Activated T-cell treated with anti-CD3 and anti-CD28 coated beads for 1 hour (primary cell): ENCODE data around the gene MID1.

Source experiments
- DNase-seq: peaks from one replicate; pipeline ENCODE4 v3.0.0-alpha.2; 2020; ENCODE audit warnings: low read depth

MID1 gene

DNA sequence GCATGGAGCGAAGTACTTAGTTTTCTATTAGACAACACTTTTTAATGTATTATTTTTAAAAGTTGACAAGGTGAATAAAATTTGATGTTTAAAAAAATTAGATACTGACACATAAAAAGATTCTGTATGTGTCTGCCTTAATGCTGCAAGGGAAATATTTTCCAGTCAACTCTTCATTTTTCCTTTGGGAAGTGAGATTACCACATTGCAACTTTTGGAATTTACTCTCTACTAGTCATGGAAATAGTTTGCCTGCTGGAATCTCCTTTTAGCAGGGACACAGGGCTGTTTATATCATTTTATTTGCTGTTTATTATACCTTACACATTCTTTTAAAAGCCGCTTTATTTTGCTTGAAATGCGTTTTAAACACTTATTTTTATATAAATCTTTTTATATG, 135.1 kb downstream of the MID1 start:
- DNase-seq, result no peak

DNA sequence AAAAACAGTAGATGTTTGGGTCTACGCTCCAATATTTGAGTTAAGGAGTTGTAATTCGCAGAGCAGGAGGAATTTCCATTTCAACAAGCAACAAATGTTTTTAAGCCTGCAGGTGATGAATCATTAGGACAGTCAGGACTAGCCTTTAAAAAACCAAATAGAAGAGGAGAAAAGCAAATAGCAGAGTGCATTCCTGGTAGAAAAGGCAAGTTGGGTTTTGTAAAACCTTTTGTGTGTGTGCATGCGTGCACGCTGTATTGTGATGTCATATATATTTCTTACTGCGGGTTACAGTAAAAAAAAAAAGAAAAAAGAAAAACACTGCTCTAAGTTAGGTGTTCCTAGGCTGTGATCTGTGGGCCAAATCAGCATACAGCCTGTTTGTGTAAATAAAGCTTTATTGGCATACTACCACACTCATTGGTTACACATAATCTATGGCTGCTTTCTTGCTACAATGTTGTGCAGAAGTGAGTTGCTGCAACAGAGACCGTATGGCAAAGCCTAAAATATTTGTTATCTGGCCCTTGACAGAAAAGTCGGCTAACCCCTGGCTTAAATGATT, 135.6 kb downstream of the MID1 start:
- DNase-seq, result no peak

DNA sequence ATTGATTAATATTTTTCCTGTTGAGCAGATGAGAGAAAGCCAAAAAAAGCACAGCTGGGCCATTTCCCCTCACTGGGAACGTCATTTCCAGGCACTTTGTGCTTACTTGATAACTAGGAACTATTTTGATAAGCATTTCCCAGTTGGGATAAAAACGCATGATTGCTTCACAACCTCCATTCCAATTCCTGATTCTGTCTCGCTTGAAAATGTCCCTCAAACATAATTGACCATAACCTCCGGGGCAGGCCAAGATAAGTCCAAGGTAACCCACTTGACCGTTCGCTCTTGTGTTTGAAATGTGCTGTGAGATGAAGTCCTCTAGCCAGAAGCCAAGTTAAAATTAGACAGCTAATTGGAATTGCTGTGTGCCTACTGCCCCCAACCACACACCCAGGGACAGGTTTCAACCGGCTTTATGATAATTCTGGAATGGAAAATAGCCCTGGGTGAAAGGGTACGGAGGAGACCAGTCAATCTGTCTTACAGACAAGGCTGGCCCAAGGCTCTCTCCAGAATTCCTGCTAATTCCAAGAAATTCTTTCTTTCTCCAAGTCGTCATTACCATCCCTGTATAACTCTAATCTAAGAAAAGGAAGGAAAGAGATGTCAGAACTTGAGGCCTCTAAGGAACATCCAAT, 137.1 kb downstream of the MID1 start:
- DNase-seq, result no peak

DNA sequence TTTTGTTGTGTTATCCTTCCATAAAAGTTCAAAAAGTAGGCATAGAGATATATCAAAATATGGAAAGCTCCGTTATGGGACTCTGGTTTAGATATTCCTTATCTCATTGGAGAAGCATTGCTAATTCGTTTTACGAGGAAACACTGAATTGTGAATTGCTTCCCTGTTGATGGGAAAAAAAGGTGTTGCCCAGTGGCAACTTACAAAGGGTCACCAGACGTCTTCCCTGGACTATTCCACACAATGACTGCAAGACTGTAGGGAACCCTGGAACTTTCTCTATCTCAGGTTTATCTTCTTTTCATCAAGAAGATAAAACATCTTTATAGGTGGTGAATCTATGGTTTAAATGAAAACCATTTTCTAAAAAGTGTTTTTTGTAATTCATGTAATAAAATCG, 137.7 kb downstream of the MID1 start:
- DNase-seq, result no peak

DNA sequence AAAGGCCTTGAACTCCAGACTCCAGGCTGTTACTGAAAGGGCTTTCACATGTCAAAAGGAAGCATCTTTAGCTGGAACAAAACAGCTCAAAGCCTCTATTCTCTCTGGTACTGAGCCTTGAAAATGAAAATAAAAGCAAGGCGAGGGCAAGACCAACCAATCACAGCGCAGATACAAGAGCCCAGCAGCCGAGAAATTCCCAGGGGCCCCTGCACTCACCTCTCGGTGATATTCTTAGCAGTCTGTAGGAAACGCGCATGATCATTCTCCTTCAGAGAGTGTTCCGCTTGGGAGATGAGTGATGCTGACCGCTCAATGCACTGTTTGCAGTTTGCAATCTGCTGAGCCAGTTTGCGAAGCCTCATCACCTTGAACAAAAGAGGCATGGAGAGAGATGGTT, 138.1 kb downstream of the MID1 start:
- no peak for DNase-seq

DNA sequence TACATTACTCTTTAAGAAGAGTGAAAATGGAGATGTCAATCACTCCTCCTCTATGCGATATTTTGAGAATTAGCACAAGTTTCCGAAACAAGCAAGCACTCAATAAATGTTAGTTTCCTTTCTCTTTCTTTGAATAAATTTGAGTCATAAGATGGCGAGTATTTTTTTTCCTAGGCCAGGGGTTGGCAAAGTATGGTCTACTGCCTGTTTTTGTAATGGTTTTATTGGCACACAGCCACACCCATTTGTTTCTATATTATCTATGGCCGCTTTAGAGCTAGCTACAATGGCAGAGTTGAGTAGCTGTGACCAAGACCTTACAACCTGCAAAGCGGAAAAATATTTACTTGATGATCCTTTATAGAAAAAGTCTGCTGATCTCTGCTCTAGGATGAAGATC, 139.5 kb downstream of the MID1 start:
- DNase-seq, result no peak

DNA sequence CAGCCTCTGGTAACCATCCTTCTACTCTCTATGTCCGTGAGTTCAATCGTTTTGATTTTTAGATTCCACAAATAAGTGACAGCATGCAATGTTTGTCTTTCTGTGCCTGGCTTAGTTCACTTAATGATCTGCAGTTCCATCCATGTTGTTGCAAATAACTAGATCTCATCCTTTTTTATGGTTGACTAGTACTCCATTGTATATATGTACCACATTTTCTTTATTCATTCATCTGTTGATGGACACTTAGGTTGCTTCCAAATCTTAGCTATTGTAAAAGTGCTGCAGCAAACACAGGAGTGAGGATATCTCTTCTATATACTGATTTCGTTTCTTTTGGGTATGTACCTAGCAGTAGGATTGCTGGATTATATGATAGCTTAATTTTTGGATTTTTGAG, 140.9 kb downstream of the MID1 start:
- no peak for DNase-seq

DNA sequence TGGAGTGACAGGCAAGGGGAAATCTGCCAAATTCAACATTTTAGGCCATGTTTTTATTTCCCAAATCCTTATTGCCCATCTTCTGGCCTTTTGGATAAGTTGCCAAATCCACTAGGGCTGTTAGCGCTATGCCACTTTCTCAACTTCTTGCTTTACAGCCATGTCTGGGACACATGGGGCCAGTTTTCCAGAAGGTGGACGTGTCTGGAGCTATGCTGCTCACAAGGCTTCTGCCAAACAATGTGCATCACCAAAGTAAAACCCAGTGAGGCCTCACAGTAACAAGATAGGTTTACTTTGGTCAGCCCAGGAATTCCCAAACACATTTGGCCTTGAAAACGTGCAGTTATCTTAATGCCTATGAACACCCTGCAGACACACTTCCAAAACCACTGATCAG, 142.9 kb downstream of the MID1 start:
- no peak for DNase-seq

DNA sequence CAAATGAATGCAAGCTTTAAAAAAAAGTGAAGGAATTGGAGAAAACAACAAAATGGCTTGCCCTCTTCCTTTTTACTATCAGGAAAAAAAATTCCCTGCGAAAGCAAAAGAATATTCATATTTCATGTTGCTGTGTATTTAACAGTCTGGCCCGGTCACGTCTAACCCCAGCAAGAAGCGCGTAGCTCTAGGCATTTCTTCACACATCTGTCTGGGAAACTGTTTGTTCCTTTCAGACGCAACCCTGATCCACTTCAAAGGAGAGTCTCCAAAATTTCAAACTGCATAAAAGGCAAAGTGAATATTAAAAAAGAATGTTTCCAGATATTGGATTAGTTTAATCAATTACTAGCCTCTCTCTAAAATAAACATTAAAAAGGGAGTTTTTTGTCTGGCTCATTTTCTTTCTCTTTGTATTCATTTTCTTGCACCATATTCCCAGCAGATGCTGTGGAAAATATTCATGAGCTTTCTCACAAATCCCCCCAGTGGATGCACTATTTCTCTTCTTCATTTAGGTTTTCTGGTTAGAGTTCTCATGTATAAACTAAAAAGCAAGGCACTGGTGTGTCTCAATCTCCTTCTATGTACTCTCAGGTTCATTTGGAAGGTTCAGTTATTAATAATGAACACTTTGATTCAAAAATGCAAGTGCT, 145.3 kb downstream of the MID1 start:
- no peak for DNase-seq

DNA sequence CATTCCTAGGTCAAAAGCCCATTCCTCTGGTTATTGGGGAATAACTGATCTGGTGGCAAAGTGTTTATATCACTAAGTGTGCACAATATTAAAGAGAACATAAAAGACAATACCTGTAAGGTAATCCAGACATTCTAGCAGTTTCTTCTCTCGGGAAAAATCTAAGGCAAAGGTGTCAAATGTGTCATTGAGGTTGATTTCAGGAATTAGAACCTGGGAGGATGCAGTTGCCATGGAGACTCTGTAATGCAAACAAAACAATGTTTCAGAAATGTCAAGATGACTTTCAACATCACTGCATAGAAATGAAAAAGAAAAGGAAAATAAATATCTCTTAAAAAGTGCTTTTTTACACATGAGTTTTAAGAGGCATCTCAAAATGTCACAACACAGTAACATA, 145.9 kb downstream of the MID1 start:
- no peak for DNase-seq

DNA sequence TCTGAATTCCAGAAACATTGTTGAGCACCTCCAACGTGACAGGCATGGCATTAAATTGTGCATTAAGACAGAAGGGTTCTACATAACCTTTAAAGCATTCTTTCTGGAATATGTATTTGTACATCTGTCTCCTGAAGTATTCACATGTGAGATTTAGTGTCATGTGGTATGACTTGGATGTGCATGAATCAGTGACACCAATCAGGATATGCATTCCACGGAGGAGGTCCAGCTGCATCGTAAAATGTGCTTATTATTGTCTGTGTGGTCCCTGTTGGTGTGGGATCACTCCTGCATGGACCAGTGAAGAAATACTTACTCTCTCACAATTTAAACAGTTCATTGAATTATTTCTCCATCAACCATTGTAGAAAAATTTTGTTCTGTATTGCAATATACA, 149.0 kb downstream of the MID1 start:
- no peak for DNase-seq

DNA sequence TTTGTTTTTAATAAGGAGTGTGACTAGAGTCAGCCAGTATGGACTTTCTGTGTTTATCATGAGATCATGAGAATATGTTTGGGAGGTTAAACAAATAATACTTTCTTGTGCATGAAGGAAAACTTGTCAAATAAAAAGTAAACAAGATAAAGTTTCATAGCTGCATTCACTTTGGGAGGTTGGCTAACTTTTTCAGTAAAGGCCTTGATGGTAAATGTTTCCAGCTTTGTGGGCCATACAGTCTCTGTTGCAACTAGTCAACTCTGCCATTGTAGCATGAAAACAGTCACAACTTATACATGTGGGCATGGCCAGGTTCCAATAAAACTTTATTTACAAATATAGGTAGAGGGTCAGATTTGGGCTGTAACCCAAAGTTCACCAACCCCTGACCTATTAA, 150.4 kb downstream of the MID1 start:
- no peak for DNase-seq

DNA sequence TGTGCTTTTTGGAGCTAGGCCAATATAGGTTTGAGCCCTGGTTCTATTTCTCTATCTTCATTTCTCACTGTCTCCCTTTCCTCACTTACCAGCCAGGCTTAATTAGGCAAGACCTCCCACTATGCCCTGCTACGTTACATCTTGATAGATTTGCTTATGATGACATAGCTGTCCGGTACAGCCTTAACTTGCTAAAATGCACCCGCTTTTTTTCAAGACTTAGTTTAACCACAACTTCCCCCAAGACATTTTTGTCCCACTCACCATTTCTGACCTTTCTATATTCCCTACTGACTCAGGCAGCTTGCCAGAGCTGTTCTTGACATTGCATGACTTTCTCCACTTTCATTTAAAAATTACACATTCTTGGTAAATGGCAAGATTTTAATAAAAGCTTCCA, 152.6 kb downstream of the MID1 start:
- no peak for DNase-seq

DNA sequence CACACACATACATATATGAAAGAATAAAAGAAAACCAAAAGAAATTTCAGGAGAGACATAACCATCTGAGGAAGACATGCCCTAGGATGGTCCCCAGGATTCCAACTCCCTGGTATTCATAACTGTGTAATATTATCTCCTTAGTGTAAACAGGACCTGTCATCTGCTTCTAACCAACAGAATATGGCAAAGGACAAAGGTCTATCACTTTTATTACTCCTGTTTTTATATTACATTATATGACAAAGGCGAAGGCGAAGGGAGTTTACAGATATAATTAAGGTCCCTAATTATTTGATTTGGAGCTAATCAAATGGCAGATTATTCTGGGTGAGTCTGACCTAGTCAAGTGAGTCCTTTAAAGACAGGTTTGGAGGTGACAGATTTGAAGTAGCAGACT, 155.1 kb downstream of the MID1 start:
- no peak for DNase-seq

DNA sequence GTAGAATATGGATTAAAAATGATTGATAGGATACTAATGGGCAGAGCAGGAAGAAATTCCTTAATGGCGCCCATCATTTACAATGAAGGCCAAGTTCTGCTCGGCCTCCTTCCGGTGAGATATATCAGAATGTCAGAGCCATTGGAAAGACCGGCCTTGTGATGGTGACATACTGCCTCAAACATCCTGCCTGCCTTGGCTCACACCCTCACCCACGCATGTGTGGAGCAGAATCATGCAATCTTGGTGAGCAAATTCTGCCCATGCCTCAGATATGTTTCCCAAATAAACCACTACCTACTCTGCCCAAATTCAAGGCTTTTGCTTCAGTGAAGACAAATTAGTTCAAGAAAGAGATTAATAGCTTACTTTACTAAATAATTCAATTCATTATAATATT, 163.3 kb downstream of the MID1 start:
- no peak for DNase-seq

DNA sequence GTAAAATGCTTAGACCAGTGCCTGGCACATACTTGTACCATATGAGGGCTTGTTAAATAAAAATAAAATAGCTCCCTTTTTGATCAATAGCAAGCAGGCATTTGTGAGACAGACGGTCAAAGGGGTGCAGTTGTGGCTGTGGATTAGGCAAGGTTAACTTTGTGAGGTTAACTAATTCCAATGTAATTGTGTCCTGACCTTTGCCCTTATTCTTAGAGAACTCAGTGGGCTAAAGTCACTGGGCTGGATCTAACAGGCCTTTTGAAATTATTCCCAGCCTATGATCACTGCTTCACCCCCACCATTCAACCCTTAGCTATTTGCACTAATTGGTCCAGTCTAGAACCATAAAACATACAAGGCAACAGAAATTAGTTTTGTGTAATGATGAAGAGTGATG, 166.4 kb downstream of the MID1 start:
- no peak for DNase-seq

DNA sequence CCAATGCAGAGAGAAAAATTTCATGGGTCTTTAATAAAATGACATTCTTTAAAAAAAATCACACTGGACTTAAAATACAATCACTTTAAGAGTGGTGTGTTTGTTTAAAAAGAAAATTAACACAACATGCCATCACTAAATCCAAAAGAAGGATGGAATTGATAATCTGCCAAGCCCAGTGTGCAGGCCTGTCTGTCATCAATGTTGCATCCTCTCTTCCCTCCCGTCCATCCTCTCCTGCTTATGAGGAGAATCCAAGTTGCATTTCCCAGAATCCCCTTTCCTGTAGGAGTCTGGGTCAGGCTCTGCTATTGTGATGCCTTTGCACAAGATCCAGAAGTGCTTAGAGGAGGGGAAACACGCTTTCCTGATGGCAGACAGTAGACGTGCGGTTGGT, 169.4 kb downstream of the MID1 start:
- no peak for DNase-seq

DNA sequence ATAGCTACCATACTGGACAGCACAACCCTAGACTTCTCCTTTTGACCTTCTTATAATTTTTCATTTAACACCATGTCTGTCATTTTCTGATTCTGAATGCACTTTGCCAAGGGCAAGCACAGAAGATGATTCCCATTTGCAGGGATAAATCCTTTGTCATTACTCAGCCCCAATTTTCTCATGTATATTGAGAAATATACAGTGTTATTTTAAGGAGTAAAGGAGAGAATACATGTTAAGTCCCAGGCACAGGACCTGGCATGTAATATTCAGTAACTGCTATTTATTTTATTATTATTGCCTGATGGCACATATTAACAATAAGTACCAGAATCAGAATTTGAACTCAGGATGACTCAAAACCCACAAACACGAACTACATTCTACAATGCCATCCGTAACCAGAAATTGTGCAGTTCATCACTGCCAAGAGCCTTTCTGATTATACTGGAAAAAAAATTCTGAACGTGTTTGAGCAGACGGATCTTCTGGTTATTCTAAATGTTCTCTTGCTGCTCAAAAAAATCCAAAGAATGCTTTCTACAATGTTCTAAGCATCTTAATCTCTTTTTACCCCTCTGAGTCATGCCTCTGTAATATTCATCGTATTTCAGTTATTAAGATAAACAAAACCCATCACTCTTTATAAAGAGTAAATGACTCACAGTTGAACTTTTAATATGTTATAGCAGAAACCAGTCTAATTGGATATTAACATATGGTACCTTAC, 170.0 kb downstream of the MID1 start:
- no peak for DNase-seq

DNA sequence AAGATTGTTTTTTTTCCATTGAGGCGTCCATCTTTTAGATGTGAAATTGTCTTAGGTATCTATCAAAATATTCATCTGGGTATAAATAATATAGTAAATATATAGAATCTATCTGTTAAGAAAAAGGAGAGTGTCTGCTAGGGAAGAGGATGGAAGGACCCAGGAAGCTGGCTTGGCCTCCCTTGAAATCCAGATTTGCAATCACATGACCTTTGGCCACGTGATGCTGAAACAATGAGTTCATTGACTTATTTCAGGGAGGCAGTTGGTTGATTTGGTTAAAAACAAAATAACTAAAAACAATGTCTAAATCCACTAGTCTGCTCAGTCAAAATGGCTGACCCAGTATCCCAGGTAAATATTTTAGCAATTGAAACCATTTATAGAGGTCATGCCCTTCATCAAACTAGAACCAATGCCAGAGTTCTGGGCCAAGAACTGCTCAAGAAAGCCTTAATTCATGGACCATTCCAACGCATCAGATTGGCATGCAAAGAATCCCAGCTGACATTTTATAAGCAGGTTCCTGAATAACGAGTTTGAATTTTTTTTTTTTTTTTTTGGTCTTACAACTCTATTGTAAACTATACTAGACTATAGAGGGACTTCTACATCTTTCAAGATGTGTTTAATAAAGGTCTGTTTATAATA, 172.7 kb downstream of the MID1 start:
- DNase-seq, result no peak

DNA sequence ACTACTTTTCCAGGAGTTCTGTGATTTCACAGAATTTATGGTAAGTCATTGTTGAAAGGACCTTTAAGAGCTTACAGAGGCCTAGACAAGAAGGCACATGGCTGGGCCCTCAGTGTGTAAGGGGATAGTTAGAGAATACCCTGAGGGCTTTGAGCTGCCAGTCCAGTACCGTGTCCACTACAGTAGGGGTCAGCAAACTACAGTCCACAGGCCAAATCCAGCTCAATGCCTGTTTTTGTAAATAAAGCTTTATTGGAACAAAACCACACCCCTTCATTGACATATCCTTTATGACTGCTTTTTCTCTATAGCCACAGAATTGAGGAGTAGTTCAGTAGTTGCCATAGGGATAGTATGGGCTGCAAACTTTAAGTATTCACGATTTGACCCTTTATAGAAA, 176.2 kb downstream of the MID1 start:
- no peak for DNase-seq

DNA sequence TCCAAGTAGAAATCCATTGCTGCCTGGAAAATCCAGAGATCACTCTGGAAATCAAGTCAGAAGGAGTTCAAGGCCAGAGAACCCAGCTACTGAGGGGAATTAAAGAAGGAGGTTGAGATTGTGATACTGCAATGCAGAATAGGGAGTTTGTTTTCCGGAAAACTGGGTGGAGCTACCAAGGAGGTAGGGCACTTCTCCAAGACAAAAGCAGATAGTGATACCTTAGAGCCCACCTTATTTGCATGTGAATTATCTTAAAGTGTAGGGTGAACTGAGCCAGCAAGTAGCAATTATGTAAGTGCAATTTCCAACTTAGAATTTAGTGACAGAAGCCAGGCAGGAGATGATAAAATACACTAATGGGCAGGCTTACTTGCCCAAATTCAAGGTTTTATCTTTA, 178.9 kb downstream of the MID1 start:
- DNase-seq, result no peak

DNA sequence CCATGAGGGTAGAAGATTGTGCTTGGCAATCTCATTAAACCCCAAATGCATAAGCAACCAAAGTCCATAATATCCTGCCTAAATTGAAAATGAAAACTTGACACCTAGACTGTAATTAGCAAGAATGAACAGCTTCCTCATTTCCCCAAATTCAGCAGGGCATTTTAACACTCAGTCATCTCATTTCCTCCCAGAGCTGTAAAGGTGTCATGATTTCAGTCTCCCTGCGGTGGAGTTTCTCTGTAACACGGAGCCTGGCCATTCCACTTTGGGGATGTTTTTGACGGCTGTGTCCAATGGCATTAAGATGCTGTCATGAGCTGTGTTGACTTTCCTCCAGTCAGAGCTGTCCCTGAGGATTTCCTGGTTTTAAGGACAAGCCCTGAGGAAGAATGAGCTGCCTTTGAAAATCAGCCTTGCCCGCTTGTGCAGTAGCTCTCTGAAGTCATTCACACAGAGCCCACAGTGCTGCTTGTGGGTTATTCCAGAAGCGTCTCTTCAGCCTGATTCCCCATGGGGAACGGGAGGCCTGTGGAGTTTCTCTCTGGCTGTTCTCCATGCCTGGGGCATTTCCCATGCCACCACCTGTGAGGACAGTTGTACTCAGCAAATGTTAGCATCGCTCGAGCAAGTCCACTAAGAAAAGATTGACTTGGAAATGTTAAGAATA, 187.0 kb downstream of the MID1 start:
- no peak for DNase-seq
